IPS DF 6.9 (cell line): ENCODE measurements around the gene SCP2D1.

Experiments
- DNase-seq: peaks from one replicate; pipeline ENCODE4 v3.0.0-alpha.2; 2013; ENCODE audit warnings: low read depth, low spot score
- H3K27ac ChIP-seq: one replicate; pipeline ENCODE4 v1.5.1; 2013; ENCODE audit warnings: low read length, control low read depth
- H3K27me3 ChIP-seq: 2 replicates; pipeline ENCODE4 v1.6.1; 2013; ENCODE audit warnings: mild to moderate bottlenecking, low read length; ENCODE audit not compliant: control insufficient read depth, insufficient read depth
- H3K36me3 ChIP-seq: 2 replicates; pipeline ENCODE4 v1.6.1; 2013; ENCODE audit warnings: low read length; ENCODE audit not compliant: control insufficient read depth, insufficient read depth
- H3K4me1 ChIP-seq: 2 replicates; pipeline ENCODE4 v1.6.1; 2013; ENCODE audit warnings: low read length; ENCODE audit not compliant: control insufficient read depth, insufficient read depth
- H3K4me3 ChIP-seq: 2 replicates; pipeline ENCODE4 v1.5.1; 2013; ENCODE audit warnings: mild to moderate bottlenecking, low read length
- H3K9me3 ChIP-seq: 2 replicates; pipeline ENCODE4 v1.6.1; 2013; ENCODE audit warnings: low read length, inconsistent platforms; ENCODE audit not compliant: control insufficient read depth, insufficient read depth
- WGBS: extraction: QIAGEN DNeasy Blood & Tissue Kit; methylation state at CpG from one replicate; pipeline ENCODE4 v1.1.7; 2013; ENCODE audit warnings: mixed read lengths, missing lambda C conversion rate; ENCODE audit not compliant: insufficient read length, insufficient coverage; 5-methylcytosine and 5-hydroxymethylcytosine counted together

Gene SCP2D1

DNA sequence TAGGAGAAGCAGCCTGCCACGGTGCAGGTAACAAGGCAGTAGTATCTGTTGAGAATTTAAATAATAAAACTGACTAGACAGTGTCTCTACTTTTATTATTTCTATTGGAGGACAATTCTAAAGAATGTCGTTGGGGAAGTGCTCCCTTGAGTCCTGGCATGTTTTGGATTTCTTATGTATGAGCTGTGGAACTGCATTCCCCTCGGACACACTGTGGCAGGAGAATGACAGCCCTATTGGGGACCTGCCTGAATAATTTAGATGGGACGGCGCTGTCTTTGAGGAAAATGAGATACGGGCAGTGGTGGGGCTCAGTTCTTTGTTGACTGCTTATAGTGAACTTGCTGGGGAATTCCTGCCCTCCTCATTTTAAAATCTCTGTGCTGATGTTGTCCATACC is 2.4 kb upstream of the SCP2D1 start:
- Histone ChIP-seq H3K27ac (no peak overlapping the region), H3K4me3 (no peak overlapping the region), H3K36me3 (no peaks in the 10 kb centered on the region), H3K4me1 (no peaks in the 10 kb centered on the region), H3K27me3 (no peaks in the 10 kb centered on the region), H3K9me3 (no peaks in the 10 kb centered on the region)
- no CpG with 5 or more reads among the region's 6 CpGs for WGBS
- DNase-seq: no peak

DNA sequence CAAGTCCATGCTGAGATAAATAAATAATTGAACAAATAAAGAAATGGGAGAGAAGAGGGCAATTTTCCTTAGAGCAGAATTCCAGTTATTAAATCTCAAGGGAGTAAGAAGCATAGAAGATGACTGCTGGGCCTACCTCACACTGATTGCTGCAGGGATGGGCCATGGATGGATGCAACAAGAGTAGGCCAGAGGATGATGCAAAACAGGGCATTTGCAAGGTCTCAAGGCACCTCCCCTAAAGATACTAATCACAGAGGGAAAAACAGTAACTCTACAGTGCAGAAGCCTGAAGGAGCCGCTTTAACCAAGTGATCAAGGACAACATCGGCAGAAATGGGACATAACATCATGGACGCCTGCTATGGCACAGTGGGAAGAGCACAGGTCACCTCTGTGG is 1.7 kb upstream of the SCP2D1 start:
- no peak for DNase-seq
- no peak overlapping the region for H3K4me3 ChIP-seq
- H3K9me3 ChIP-seq: no peaks in the 10 kb centered on the region
- no peaks in the 10 kb centered on the region for H3K27me3 ChIP-seq
- H3K4me1 ChIP-seq: no peaks in the 10 kb centered on the region
- no peak overlapping the region for H3K27ac ChIP-seq
- WGBS: no CpG with 5 or more reads among the region's 3 CpGs
- H3K36me3 ChIP-seq: no peaks in the 10 kb centered on the region

- no peaks in the 10 kb centered on the region for H3K9me3 ChIP-seq
- WGBS: no CpG with 5 or more reads among the region's 6 CpGs
- H3K4me1 ChIP-seq: no peaks in the 10 kb centered on the region
- H3K36me3 ChIP-seq: no peaks in the 10 kb centered on the region
- DNase-seq: no peak
- H3K4me3 ChIP-seq: no peak overlapping the region
- no peaks in the 10 kb centered on the region for H3K27me3 ChIP-seq
- no peak overlapping the region for H3K27ac ChIP-seq
Measured at GRCh38 chr20:18815194-18815942, 1.8 kb downstream of the SCP2D1 start.

- Histone ChIP-seq H3K4me1 (no peaks in the 10 kb centered on the region), H3K4me3 (no peak overlapping the region), H3K9me3 (no peaks in the 10 kb centered on the region), H3K27ac (no peak overlapping the region), H3K27me3 (no peaks in the 10 kb centered on the region), H3K36me3 (no peaks in the 10 kb centered on the region)
- WGBS: no CpG with 5 or more reads among the region's 2 CpGs
- DNase-seq: no peak
Measured at GRCh38 chr20:18822832-18823231, 9.2 kb downstream of the SCP2D1 start.

DNA sequence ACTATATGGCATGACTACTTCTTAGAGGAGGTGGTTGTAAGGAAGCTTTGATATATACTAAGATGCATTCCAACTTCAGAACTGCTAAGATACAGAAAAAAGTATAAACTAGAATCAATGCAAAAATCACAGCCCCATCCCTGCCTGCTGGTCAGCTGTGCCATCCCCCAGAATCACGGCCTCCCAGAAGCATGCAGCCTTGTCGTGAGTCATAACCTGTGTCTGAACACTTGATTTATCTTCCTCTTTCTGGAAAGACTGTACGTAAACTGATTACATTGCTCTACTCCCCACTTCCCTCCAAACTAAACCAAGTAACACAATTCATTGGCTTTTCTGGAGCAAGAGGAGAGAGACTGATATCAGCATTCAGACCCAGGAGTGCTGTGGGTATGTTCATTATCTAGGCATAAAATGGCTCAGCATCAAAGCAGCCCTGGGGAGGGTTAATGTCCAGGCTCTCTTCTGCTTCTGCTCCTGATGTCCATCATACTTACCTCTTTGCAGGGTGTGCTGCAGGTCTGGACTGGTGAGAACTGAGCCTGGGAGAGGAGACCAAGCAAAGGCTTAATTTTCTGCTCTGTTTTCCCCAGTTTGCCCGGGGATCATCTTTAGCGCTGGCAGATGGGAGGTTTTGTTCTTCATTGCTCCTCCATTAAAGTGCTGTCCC is 18.4 kb downstream of the SCP2D1 start:
- no peaks in the 10 kb centered on the region for H3K27me3 ChIP-seq
- DNase-seq: no peak
- H3K4me3 ChIP-seq: no peak overlapping the region
- H3K27ac ChIP-seq: no peak overlapping the region
- 0 out of 2 replicates have a peak, but pooled peaks cover 2% of the 10 kb centered on the region for H3K4me1 ChIP-seq
- H3K9me3 ChIP-seq: no peaks in the 10 kb centered on the region
- H3K36me3 ChIP-seq: no peaks in the 10 kb centered on the region
- WGBS: no CpG with 5 or more reads among the region's 5 CpGs

- Histone ChIP-seq H3K4me3 (no peak overlapping the region), H3K27me3 (no peaks in the 10 kb centered on the region), H3K9me3 (no peaks in the 10 kb centered on the region), H3K27ac (no peak overlapping the region), H3K36me3 (no peaks in the 10 kb centered on the region), H3K4me1 (0 out of 2 replicates have a peak, but pooled peaks cover 2% of the 10 kb centered on the region)
- no peak for DNase-seq
- no CpG with 5 or more reads among the region's 4 CpGs for WGBS
Measured at GRCh38 chr20:18832546-18833200, 19.1 kb downstream of the SCP2D1 start.

DNA sequence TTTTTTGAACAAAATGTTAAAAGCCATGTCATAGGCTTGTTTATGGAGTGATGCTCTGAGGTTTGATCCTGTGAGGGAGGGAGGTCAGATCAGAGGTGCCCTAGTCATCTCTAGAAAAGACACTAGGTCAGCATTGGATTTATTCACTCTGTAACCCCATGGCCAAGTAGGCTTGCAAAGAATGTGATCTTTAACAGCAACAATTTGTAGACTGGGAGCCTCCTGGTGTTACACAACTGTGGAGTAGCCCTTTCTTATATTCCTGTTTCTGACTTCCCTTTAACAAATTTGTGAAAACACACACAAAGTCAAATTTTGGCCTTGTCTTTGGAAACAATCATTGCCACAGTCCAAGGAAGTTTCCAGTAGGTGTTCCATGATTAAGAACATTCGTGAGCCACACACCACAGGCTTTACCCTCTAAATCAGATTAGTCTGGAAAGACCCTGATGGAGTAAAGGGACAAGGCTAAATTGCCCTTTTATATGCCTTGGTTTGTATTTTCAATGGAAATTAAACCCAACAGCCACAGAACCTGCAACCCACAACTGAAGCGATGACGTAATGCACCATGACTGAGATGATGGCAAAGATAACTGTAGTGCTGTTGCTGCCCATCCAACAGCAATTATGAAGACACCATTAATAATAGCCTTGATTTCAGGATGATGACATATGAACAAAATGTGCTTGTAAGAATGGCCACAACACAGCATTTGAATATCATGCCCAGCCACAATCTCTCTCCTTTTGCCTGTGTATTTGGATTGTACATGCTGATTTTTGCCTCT is 22.1 kb downstream of the SCP2D1 start:
- WGBS: no CpG with 5 or more reads among the region's 3 CpGs
- no peak for DNase-seq
- no peaks in the 10 kb centered on the region for H3K36me3 ChIP-seq
- 0 out of 2 replicates have a peak, but pooled peaks cover 2% of the 10 kb centered on the region for H3K4me1 ChIP-seq
- H3K4me3 ChIP-seq: no peak overlapping the region
- H3K9me3 ChIP-seq: no peaks in the 10 kb centered on the region
- H3K27ac ChIP-seq: no peak overlapping the region
- no peaks in the 10 kb centered on the region for H3K27me3 ChIP-seq

GRCh38 chr20:18837718-18838117 is 24.1 kb downstream of the SCP2D1 start:
- Histone ChIP-seq H3K36me3 (no peaks in the 10 kb centered on the region), H3K27me3 (no peaks in the 10 kb centered on the region), H3K27ac (no peak overlapping the region), H3K9me3 (no peaks in the 10 kb centered on the region), H3K4me1 (no peaks in the 10 kb centered on the region), H3K4me3 (no peak overlapping the region)
- DNase-seq: no peak
- WGBS: no CpG with 5 or more reads among the region's 3 CpGs

DNA sequence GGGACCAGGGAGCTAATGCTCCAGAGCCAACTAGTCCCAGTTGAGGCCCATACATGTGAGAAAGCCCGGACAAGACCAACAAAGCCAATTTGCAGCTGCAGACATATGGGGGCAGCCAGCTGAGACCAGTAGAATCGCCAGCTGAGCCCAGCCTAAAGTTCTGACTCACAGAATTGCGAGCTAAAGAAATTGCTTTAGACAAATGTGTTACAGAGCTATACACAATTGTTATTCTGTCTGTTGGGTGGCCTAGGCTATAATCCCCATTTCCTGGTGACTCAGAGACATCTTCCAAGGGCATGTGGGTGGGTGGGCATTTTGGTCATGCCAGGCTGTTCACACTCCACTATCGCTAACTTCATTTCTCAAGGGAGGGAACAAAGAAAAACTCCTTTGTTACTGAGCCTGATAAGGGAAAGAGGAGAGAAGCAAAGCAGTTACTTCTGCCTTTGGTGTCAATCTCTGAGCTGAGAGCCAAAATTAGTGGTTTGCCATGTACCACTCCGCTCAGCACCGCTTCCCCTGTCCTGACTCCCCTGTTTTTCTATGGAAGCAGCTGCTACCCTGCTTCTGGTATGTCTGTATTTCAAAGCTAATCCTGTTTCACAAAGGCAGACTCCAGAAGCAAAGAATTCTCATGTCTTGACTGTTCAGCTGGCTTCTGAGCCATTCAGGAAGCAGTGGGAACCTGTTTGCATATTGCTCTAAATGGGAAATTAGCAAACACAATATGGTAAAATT is 26.1 kb downstream of the SCP2D1 start:
- H3K27ac ChIP-seq: no peak overlapping the region
- H3K27me3 ChIP-seq: no peaks in the 10 kb centered on the region
- no peak for DNase-seq
- no peaks in the 10 kb centered on the region for H3K4me1 ChIP-seq
- no peak overlapping the region for H3K4me3 ChIP-seq
- WGBS: no CpG with 5 or more reads among the region's 6 CpGs
- H3K9me3 ChIP-seq: no peaks in the 10 kb centered on the region
- no peaks in the 10 kb centered on the region for H3K36me3 ChIP-seq
